Natural killer cell (primary cell): ENCODE results near the gene S100A14. TPM values are rescaled to one million over a fixed set of nuclear protein-coding genes. Genes with fewer than 3 reads are reported as not detected.

Experiments
- ATAC-seq, 3 donors: fragments of 150-1000 bp in 2 of 3; fragments of 200-7000 bp in 1 of 3; cut with Tn5 transposase; 1 replicate in 1 of 3; 2 replicates in 2 of 3; pipeline ENCODE4 v1.10.0; 2021; ENCODE audit warnings: mild to moderate bottlenecking in 2 of 3, moderate library complexity in 2 of 3
- DNase-seq, 2 donors: peaks; one replicate each; pipeline versions ENCODE4 v3.0.0 to v3.0.0-alpha.2; 2013 to 2021; ENCODE audit warnings: mixed read lengths in 1 of 2
- H3K27ac ChIP-seq: one replicate; pipeline ENCODE4 v1.5.1; 2013; ENCODE audit warnings: mild to moderate bottlenecking, low read length
- H3K27me3 ChIP-seq: one replicate; pipeline ENCODE4 v1.6.1; 2013; ENCODE audit warnings: low read length; ENCODE audit not compliant: control insufficient read depth, insufficient read depth
- H3K36me3 ChIP-seq: one replicate; pipeline ENCODE4 v1.6.1; 2013; ENCODE audit warnings: low read length; ENCODE audit not compliant: control insufficient read depth, insufficient read depth
- H3K4me1 ChIP-seq: one replicate; pipeline ENCODE4 v1.6.1; 2013; ENCODE audit warnings: low read length; ENCODE audit not compliant: control insufficient read depth, insufficient read depth
- H3K4me3 ChIP-seq: one replicate; pipeline ENCODE4 v1.5.1; 2013; ENCODE audit warnings: low read length
- H3K9me3 ChIP-seq: one replicate; pipeline ENCODE4 v1.6.1; 2013; ENCODE audit warnings: low read length; ENCODE audit not compliant: control insufficient read depth, insufficient read depth
- H3K27ac Mint-ChIP-seq, 2 donors: one replicate each; pipeline ENCODE4 v1.8.0; 2022; ENCODE audit warnings: mild to moderate bottlenecking in 2 of 2, mixed read lengths in 2 of 2, moderate library complexity in 1 of 2
- H3K27me3 Mint-ChIP-seq, 2 donors: one replicate each; pipeline ENCODE4 v1.8.0; 2022; ENCODE audit warnings: low read depth in 2 of 2, mixed read lengths in 2 of 2
- H3K36me3 Mint-ChIP-seq: one replicate; pipeline ENCODE4 v1.8.0; 2022; ENCODE audit warnings: mixed read lengths
- H3K4me1 Mint-ChIP-seq, 2 donors: one replicate each; pipeline ENCODE4 v1.8.0; 2022; ENCODE audit warnings: mixed read lengths in 2 of 2
- H3K4me3 Mint-ChIP-seq: one replicate; pipeline ENCODE4 v1.8.0; 2022; ENCODE audit warnings: mild to moderate bottlenecking, moderate library complexity, mixed read lengths
- H3K9me3 Mint-ChIP-seq, 2 donors: one replicate each; pipeline ENCODE4 v1.8.0; 2022; ENCODE audit warnings: mixed read lengths in 2 of 2
- WGBS: methylation state at CpG from one replicate; pipeline ENCODE4 v1.1.7; 2013; ENCODE audit warnings: missing lambda C conversion rate; ENCODE audit not compliant: insufficient coverage; 5-methylcytosine and 5-hydroxymethylcytosine counted together
- intact Hi-C: fragments of 100-400 bp; cut with micrococcal nuclease; formaldehyde crosslinking; loops from one replicate; pipeline ENCODE4 v1.14.2; 2022
- total RNA-seq, 4 donors: library from RNA; stranded (reverse); fragments of 120-200 nt in 1 of 4; gene quantifications; one replicate each; pipeline versions ENCODE4 v1.2.3 to v1.2.4, GENCODE V29; 2013 to 2022
- TF ChIP-seq, protein P1 (sequence below): fragments of 200-600 bp; IDR thresholded peaks from one replicate; pipeline ENCODE4 v1.8.0; 2022; ENCODE audit warnings: antibody characterized with exemption

Gene S100A14
- total RNA-seq, 3 donors from 2014 or later (not counting 1 experiment from before 2014, with no cell fraction given), result not detected

DNA sequence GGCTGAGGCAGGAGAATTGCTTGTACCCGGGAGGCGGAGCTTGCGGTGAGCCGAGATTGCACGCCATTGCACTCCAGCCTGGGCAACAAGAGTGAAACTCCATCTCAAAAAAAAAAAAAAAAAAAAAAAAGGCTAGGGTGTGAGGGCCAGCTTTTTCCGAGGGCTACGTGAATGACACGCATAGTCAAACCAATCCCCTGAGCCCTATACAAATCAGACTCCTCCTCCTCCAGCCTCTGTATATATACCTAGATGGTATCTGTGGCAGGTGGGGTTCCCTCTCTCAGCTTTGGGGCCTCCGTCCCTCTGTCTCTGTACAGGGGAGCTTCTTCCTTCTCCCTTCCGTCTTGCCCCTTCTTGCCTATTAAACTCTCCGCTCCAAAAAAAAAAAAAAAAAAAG, 9.9 kb downstream of the S100A14 start:
- Mint-ChIP-seq H3K4me3 (no peak overlapping the region), H3K27ac (no peak overlapping the region), H3K27me3 (peaks cover 2 to 5% of the 10 kb centered on the region in 2 donors), H3K4me1 (no peaks in the 10 kb centered on the region), H3K9me3 (no peaks in the 10 kb centered on the region), H3K36me3 (no peaks in the 10 kb centered on the region)
- Histone ChIP-seq H3K27me3 (no peaks in the 10 kb centered on the region), H3K36me3 (no peaks in the 10 kb centered on the region), H3K27ac (no peak overlapping the region), H3K9me3 (no peaks in the 10 kb centered on the region), H3K4me1 (peaks cover 3% of the 10 kb centered on the region), H3K4me3 (no peak overlapping the region)
- DNase-seq (no peak), ATAC-seq (no peak)
- TF ChIP-seq, protein P1, sequence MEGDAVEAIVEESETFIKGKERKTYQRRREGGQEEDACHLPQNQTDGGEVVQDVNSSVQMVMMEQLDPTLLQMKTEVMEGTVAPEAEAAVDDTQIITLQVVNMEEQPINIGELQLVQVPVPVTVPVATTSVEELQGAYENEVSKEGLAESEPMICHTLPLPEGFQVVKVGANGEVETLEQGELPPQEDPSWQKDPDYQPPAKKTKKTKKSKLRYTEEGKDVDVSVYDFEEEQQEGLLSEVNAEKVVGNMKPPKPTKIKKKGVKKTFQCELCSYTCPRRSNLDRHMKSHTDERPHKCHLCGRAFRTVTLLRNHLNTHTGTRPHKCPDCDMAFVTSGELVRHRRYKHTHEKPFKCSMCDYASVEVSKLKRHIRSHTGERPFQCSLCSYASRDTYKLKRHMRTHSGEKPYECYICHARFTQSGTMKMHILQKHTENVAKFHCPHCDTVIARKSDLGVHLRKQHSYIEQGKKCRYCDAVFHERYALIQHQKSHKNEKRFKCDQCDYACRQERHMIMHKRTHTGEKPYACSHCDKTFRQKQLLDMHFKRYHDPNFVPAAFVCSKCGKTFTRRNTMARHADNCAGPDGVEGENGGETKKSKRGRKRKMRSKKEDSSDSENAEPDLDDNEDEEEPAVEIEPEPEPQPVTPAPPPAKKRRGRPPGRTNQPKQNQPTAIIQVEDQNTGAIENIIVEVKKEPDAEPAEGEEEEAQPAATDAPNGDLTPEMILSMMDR, result no peak
- intact Hi-C loops, result no loop called here
- WGBS, result 92% methylated on average over 7 of the region's 11 CpGs

- H3K27me3 Mint-ChIP-seq, result peaks cover 2 to 5% of the 10 kb centered on the region in 2 donors
- TF ChIP-seq, protein P1, result no peak
- Histone ChIP-seq H3K27ac (no peak overlapping the region), H3K4me1 (peaks cover 14% of the 10 kb centered on the region), H3K4me3 (no peak overlapping the region), H3K9me3 (no peaks in the 10 kb centered on the region), H3K27me3 (no peaks in the 10 kb centered on the region), H3K36me3 (no peaks in the 10 kb centered on the region)
- H3K36me3 Mint-ChIP-seq, result no peaks in the 10 kb centered on the region
- no peaks in the 10 kb centered on the region for H3K9me3 Mint-ChIP-seq
- DNase-seq (no peak), ATAC-seq (no peak)
- no peak overlapping the region for H3K4me3 Mint-ChIP-seq
- WGBS, result 82% methylated on average over 5 of the region's 6 CpGs
- intact Hi-C loops, result no loop called here
- H3K27ac Mint-ChIP-seq, result no peak overlapping the region
- H3K4me1 Mint-ChIP-seq, result no peaks in the 10 kb centered on the region
Observed at GRCh38 chr1:153602749-153603148, 13.4 kb downstream of the S100A14 start.

DNA sequence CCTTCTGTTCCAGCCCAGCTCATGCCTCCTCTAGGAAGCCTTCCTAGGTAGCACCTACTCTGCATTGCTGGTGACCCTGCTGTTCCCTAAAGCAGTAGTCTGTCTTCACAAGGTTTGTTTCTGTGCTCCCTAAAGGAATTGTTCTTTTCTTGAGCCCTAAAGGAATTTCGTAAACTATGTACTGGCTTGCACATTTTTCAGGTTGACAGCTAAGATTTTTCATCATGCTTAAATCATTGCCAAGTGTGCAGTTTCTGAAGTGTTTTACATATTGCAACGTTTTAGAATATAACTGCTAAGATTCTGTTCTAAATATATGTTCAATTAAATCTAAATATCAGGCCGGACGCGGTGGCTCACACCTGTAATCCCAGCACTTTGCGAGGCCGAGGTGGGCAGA, 16.3 kb downstream of the S100A14 start:
- Histone ChIP-seq H3K27ac (no peak overlapping the region), H3K4me1 (peaks cover 14% of the 10 kb centered on the region), H3K4me3 (no peak overlapping the region), H3K27me3 (no peaks in the 10 kb centered on the region), H3K9me3 (no peaks in the 10 kb centered on the region), H3K36me3 (no peaks in the 10 kb centered on the region)
- no peak overlapping the region for H3K4me3 Mint-ChIP-seq
- 100% methylated on average over 3 of the region's 7 CpGs for WGBS
- no peaks in the 10 kb centered on the region for H3K36me3 Mint-ChIP-seq
- DNase-seq (no peak), ATAC-seq (no peak)
- intact Hi-C loops, result no loop called here
- TF ChIP-seq, protein P1, result no peak
- no peaks in the 10 kb centered on the region for H3K4me1 Mint-ChIP-seq
- no peaks in the 10 kb centered on the region for H3K9me3 Mint-ChIP-seq
- H3K27me3 Mint-ChIP-seq, result peaks cover 0 to 2% of the 10 kb centered on the region in 2 donors
- no peak overlapping the region for H3K27ac Mint-ChIP-seq
